Activated CD4-positive, alpha-beta T cell treated with anti-CD3 and anti-CD28 coated beads, Interleukin-2, amount 10 ng/mL, durations not matched to agents 7 days and 5 days (primary cell): Measurements from ENCODE around the gene TBCK. TPM values are rescaled to one million over a fixed set of nuclear protein-coding genes. Genes with fewer than 3 reads are reported as not detected.

ENCODE experiments used
- CTCF ChIA-PET: fragments of 350-600 bp; sonication (Branson Sonifier 250); formaldehyde crosslinking; loops from one replicate; lab custom pipeline; 2021; ENCODE audit warnings: antibody characterized with exemption; lab: Charles Lee
- POLR2A ChIA-PET: fragments of 350-600 bp; sonication (Branson Sonifier 250); formaldehyde crosslinking; loops from one replicate; lab custom pipeline; 2021; ENCODE audit warnings: antibody characterized with exemption; lab: Charles Lee
- DNase-seq: peaks from one replicate; pipeline ENCODE4 v3.0.0-alpha.2; 2020
- H3K27ac Mint-ChIP-seq: one replicate; pipeline ENCODE4 v1.8.0; 2021; ENCODE audit warnings: mild to moderate bottlenecking, moderate library complexity, mixed read lengths
- H3K27me3 Mint-ChIP-seq: one replicate; pipeline ENCODE4 v1.8.0; 2021; ENCODE audit warnings: mixed read lengths
- H3K36me3 Mint-ChIP-seq: one replicate; pipeline ENCODE4 v1.8.0; 2021; ENCODE audit warnings: low read depth, mixed read lengths
- H3K4me1 Mint-ChIP-seq: one replicate; pipeline ENCODE4 v1.8.0; 2021; ENCODE audit warnings: mixed read lengths
- H3K4me3 Mint-ChIP-seq: one replicate; pipeline ENCODE4 v1.8.0; 2021; ENCODE audit warnings: mild to moderate bottlenecking, moderate library complexity, mixed read lengths
- H3K9me3 Mint-ChIP-seq: one replicate; pipeline ENCODE4 v1.8.0; 2021; ENCODE audit warnings: mixed read lengths
- total RNA-seq, 2 experiments: library from RNA; stranded (reverse); gene quantifications; one replicate each; pipeline ENCODE4 v1.2.3, GENCODE V29; 2021

The TBCK gene
- total RNA-seq, 2 experiments from 2014 or later, result 31.7 to 33.1 TPM

GRCh38 chr4:106316773-106317409 is 882 bp upstream of the TBCK start:
- peaks cover 22% of the 10 kb centered on the region for H3K36me3 Mint-ChIP-seq
- no peak for DNase-seq
- CTCF ChIA-PET, result no interaction called here
- no peak overlapping the region for H3K27ac Mint-ChIP-seq
- H3K4me1 Mint-ChIP-seq, result peaks cover 37% of the 10 kb centered on the region
- peaks cover 4% of the 10 kb centered on the region for H3K9me3 Mint-ChIP-seq
- POLR2A ChIA-PET, result no interaction called here
- H3K4me3 Mint-ChIP-seq, result no peak overlapping the region
- H3K27me3 Mint-ChIP-seq, result no peaks in the 10 kb centered on the region

- ChIA-PET CTCF (interaction anchor here (1.6 kb wide), 1 partner anchor 13 kb away, joined by 3 read pairs; no protein-coding TSS in a partner anchor), POLR2A (no interaction called here)
- Mint-ChIP-seq H3K27me3 (no peaks in the 10 kb centered on the region), H3K27ac (no peak overlapping the region), H3K9me3 (peaks cover 4% of the 10 kb centered on the region), H3K36me3 (peaks cover 13% of the 10 kb centered on the region), H3K4me1 (peaks cover 35% of the 10 kb centered on the region), H3K4me3 (no peak overlapping the region)
- no peak for DNase-seq
These were observed 487 bp downstream of the TBCK start for GRCh38 chr4:106315476-106315967.

- Mint-ChIP-seq H3K4me3 (no peak overlapping the region), H3K4me1 (peaks cover 29% of the 10 kb centered on the region), H3K9me3 (no peaks in the 10 kb centered on the region), H3K36me3 (peaks cover 7% of the 10 kb centered on the region), H3K27me3 (no peaks in the 10 kb centered on the region), H3K27ac (no peak overlapping the region)
- POLR2A ChIA-PET, result no interaction called here
- CTCF ChIA-PET, result interaction anchor here (1.3 to 1.6 kb wide), 2 partner anchors 13 to 49 kb away, joined by 3 read pairs; no protein-coding TSS in a partner anchor
- DNase-seq, result no peak
These were observed 1.0 kb downstream of the TBCK start for GRCh38 chr4:106314960-106315359.

GRCh38 chr4:106312997-106313522 is 2.9 kb downstream of the TBCK start:
- Mint-ChIP-seq H3K9me3 (no peaks in the 10 kb centered on the region), H3K27ac (no peak overlapping the region), H3K4me3 (no peak overlapping the region), H3K36me3 (peaks cover 6% of the 10 kb centered on the region), H3K27me3 (no peaks in the 10 kb centered on the region), H3K4me1 (peaks cover 27% of the 10 kb centered on the region)
- no peak for DNase-seq
- ChIA-PET POLR2A (no interaction called here), CTCF (interaction anchor here (0.6 to 0.9 kb wide), 2 partner anchors 9 to 1407 kb away, joined by 3 read pairs; no protein-coding TSS in a partner anchor)

GRCh38 chr4:106312377-106312776 is 3.6 kb downstream of the TBCK start:
- Mint-ChIP-seq H3K27ac (no peak overlapping the region), H3K27me3 (no peaks in the 10 kb centered on the region), H3K4me3 (no peak overlapping the region)

GRCh38 chr4:106306561-106306960 is 9.4 kb downstream of the TBCK start:
- DNase-seq, result no peak
- Mint-ChIP-seq H3K4me3 (no peak overlapping the region), H3K27me3 (no peaks in the 10 kb centered on the region), H3K36me3 (peaks cover 15% of the 10 kb centered on the region), H3K4me1 (peaks cover 5% of the 10 kb centered on the region), H3K27ac (no peak overlapping the region), H3K9me3 (no peaks in the 10 kb centered on the region)
- POLR2A ChIA-PET, result no interaction called here
- CTCF ChIA-PET, result no interaction called here

More at GRCh38 chr4:106312377-106312776, 3.6 kb downstream of the TBCK start:
- no peaks in the 10 kb centered on the region for H3K9me3 Mint-ChIP-seq
- peaks cover 27% of the 10 kb centered on the region for H3K4me1 Mint-ChIP-seq
- no peak for DNase-seq
- ChIA-PET POLR2A (no interaction called here), CTCF (no interaction called here)
- H3K36me3 Mint-ChIP-seq, result peaks cover 6% of the 10 kb centered on the region

- Mint-ChIP-seq H3K27ac (no peak overlapping the region), H3K36me3 (peaks cover 15% of the 10 kb centered on the region), H3K9me3 (no peaks in the 10 kb centered on the region), H3K4me3 (no peak overlapping the region), H3K4me1 (peaks cover 5% of the 10 kb centered on the region), H3K27me3 (no peaks in the 10 kb centered on the region)
- CTCF ChIA-PET, result interaction anchor here (0.6 kb wide), 1 partner anchor 28 kb away, joined by 3 read pairs; no protein-coding TSS in a partner anchor
- no peak for DNase-seq
- POLR2A ChIA-PET, result no interaction called here
These were observed 10.5 kb downstream of the TBCK start for GRCh38 chr4:106305435-106306055.

- Mint-ChIP-seq H3K36me3 (peaks cover 17% of the 10 kb centered on the region), H3K4me3 (no peak overlapping the region), H3K27ac (no peak overlapping the region), H3K4me1 (peaks cover 5% of the 10 kb centered on the region), H3K9me3 (no peaks in the 10 kb centered on the region), H3K27me3 (no peaks in the 10 kb centered on the region)
- DNase-seq, result no peak
- ChIA-PET POLR2A (no interaction called here), CTCF (interaction anchor here (1.5 kb wide), 1 partner anchor 9 kb away, joined by 3 read pairs; no protein-coding TSS in a partner anchor)
These were observed 11.4 kb downstream of the TBCK start for GRCh38 chr4:106304632-106305031.

GRCh38 chr4:106303548-106304281 is 12.3 kb downstream of the TBCK start:
- Mint-ChIP-seq H3K9me3 (no peaks in the 10 kb centered on the region), H3K27me3 (no peaks in the 10 kb centered on the region), H3K27ac (no peak overlapping the region), H3K36me3 (peaks cover 17% of the 10 kb centered on the region), H3K4me3 (no peak overlapping the region), H3K4me1 (peaks cover 5% of the 10 kb centered on the region)
- no peak for DNase-seq
- ChIA-PET CTCF (interaction anchor here (1.5 kb wide), 1 partner anchor 10 kb away, joined by 3 read pairs; no protein-coding TSS in a partner anchor), POLR2A (no interaction called here)

- H3K9me3 Mint-ChIP-seq, result no peaks in the 10 kb centered on the region
- POLR2A ChIA-PET, result no interaction called here
- CTCF ChIA-PET, result no interaction called here
- H3K4me1 Mint-ChIP-seq, result peaks cover 3% of the 10 kb centered on the region
- H3K4me3 Mint-ChIP-seq, result no peak overlapping the region
- no peaks in the 10 kb centered on the region for H3K27me3 Mint-ChIP-seq
- no peak for DNase-seq
- H3K36me3 Mint-ChIP-seq, result peaks cover 20% of the 10 kb centered on the region
- no peak overlapping the region for H3K27ac Mint-ChIP-seq
These were observed 14.0 kb downstream of the TBCK start for GRCh38 chr4:106302062-106302438.

GRCh38 chr4:106301393-106302061 is 14.5 kb downstream of the TBCK start:
- POLR2A ChIA-PET, result no interaction called here
- CTCF ChIA-PET, result no interaction called here
- H3K36me3 Mint-ChIP-seq, result peaks cover 20% of the 10 kb centered on the region
- no peak for DNase-seq
- H3K9me3 Mint-ChIP-seq, result no peaks in the 10 kb centered on the region
- H3K4me1 Mint-ChIP-seq, result peaks cover 3% of the 10 kb centered on the region
- H3K4me3 Mint-ChIP-seq, result no peak overlapping the region
- H3K27me3 Mint-ChIP-seq, result no peaks in the 10 kb centered on the region
- H3K27ac Mint-ChIP-seq, result no peak overlapping the region

- Mint-ChIP-seq H3K4me3 (no peak overlapping the region), H3K27me3 (no peaks in the 10 kb centered on the region), H3K4me1 (peaks cover 3% of the 10 kb centered on the region), H3K27ac (no peak overlapping the region), H3K9me3 (no peaks in the 10 kb centered on the region), H3K36me3 (peaks cover 19% of the 10 kb centered on the region)
- ChIA-PET CTCF (no interaction called here), POLR2A (interaction anchor here (0.6 kb wide), 1 partner anchor 25 kb away, joined by 5 read pairs; no protein-coding TSS in a partner anchor)
- DNase-seq, result no peak
These were observed 16.0 kb downstream of the TBCK start for GRCh38 chr4:106299977-106300376.
